A673 (cell line): ENCODE results near the gene ZBTB6.

ENCODE experiments used
- EZH2 ChIP-seq: fragments of 200-600 bp; sonication (generic); IDR thresholded peaks from 2 replicates; pipeline ENCODE4 v1.6.1; 2017; ENCODE audit warnings: borderline replicate concordance, low read depth, mild to moderate bottlenecking, mixed read lengths, antibody characterized with exemption, low read length; ENCODE audit not compliant: poor library complexity, severe bottlenecking
- TF ChIP-seq, protein P1 (sequence below): fragments of 300-800, 200-600 bp; sonication (generic); conservative IDR thresholded peaks from 2 replicates; pipeline ENCODE4 v1.5.1; 2017; ENCODE audit warnings: low read depth, mild to moderate bottlenecking, antibody characterized with exemption, low read length, moderate library complexity, mixed read lengths

DNA sequence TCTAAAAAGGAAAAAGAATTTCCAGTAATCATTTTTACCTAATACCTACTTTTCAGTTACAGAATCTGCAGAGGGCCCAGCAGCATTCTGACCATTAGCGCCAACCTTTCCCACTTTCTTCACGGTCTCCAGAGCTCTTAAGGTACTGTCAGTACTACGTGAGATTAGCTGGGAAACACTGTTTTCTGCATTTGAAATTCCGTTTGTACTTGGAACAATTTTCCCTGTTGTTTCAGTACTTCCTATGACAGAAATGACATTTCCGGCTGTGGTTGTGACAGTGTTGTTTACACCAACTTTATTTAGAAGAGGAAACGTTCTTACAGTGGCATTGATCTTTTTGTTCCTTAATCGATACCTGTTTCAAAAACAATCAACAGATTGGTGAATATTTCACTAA, 47.8 kb downstream of the ZBTB6 start:
- TF ChIP-seq, protein P1, sequence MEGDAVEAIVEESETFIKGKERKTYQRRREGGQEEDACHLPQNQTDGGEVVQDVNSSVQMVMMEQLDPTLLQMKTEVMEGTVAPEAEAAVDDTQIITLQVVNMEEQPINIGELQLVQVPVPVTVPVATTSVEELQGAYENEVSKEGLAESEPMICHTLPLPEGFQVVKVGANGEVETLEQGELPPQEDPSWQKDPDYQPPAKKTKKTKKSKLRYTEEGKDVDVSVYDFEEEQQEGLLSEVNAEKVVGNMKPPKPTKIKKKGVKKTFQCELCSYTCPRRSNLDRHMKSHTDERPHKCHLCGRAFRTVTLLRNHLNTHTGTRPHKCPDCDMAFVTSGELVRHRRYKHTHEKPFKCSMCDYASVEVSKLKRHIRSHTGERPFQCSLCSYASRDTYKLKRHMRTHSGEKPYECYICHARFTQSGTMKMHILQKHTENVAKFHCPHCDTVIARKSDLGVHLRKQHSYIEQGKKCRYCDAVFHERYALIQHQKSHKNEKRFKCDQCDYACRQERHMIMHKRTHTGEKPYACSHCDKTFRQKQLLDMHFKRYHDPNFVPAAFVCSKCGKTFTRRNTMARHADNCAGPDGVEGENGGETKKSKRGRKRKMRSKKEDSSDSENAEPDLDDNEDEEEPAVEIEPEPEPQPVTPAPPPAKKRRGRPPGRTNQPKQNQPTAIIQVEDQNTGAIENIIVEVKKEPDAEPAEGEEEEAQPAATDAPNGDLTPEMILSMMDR = no peak
- no peak for TF ChIP-seq EZH2
